HL-60 (cell line): ENCODE measurements around the gene PGM2L1.

Source experiments
- DNase-seq, 2 experiments: peaks; one replicate each; pipeline ENCODE4 v3.0.0-alpha.2; 2010 to 2020; ENCODE audit warnings: low read depth in 1 of 2, low spot score in 1 of 2
- H3K27ac ChIP-seq: fragments of 250-450 bp; sonication (Bioruptor Pico); replicated peaks from 2 replicates; pipeline ENCODE4 v1.5.1; 2020; ENCODE audit warnings: mild to moderate bottlenecking, moderate library complexity
- H3K27me3 ChIP-seq: fragments of 250-450 bp; sonication (Bioruptor Pico); 2 replicates; pipeline ENCODE4 v1.5.1; 2021; ENCODE audit warnings: mild to moderate bottlenecking, moderate library complexity; ENCODE audit not compliant: insufficient read depth, poor library complexity, severe bottlenecking
- H3K4me3 ChIP-seq: replicated peaks from 2 replicates; pipeline ENCODE4 v1.5.1; 2011; ENCODE audit warnings: mild to moderate bottlenecking, control low read depth, low read length; ENCODE audit not compliant: insufficient read depth
- GABPA ChIP-seq: IDR thresholded peaks from 2 replicates; pipeline ENCODE4 v1.6.1; 2012; ENCODE audit warnings: low read depth
- POLR2AphosphoS5 ChIP-seq: IDR thresholded peaks from 2 replicates; pipeline ENCODE4 v1.6.1; 2012; ENCODE audit warnings: low read depth
- REST ChIP-seq: IDR thresholded peaks from 2 replicates; pipeline ENCODE4 v1.6.1; 2012; ENCODE audit warnings: low read depth; ENCODE audit not compliant: insufficient replicate concordance
- SPI1 ChIP-seq: IDR thresholded peaks from 2 replicates; pipeline ENCODE4 v1.6.1; 2012; ENCODE audit warnings: low read depth, mild to moderate bottlenecking, borderline replicate concordance
- TF ChIP-seq, protein P1 (sequence below): IDR thresholded peaks from one replicate; pipeline ENCODE4 v1.5.1; 2011; ENCODE audit warnings: low read length, control low read depth, inconsistent platforms; ENCODE audit not compliant: insufficient read depth

PGM2L1 gene

GRCh38 chr11:74297484-74297883, 100.7 kb downstream of the PGM2L1 start:
- no peak for DNase-seq
- TF ChIP-seq, protein P1, sequence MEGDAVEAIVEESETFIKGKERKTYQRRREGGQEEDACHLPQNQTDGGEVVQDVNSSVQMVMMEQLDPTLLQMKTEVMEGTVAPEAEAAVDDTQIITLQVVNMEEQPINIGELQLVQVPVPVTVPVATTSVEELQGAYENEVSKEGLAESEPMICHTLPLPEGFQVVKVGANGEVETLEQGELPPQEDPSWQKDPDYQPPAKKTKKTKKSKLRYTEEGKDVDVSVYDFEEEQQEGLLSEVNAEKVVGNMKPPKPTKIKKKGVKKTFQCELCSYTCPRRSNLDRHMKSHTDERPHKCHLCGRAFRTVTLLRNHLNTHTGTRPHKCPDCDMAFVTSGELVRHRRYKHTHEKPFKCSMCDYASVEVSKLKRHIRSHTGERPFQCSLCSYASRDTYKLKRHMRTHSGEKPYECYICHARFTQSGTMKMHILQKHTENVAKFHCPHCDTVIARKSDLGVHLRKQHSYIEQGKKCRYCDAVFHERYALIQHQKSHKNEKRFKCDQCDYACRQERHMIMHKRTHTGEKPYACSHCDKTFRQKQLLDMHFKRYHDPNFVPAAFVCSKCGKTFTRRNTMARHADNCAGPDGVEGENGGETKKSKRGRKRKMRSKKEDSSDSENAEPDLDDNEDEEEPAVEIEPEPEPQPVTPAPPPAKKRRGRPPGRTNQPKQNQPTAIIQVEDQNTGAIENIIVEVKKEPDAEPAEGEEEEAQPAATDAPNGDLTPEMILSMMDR = no peak
- no peak for TF ChIP-seq POLR2AphosphoS5
- TF ChIP-seq REST = no peak
- TF ChIP-seq GABPA = no peak
- TF ChIP-seq SPI1 = no peak
- no peak overlapping the region for H3K27ac ChIP-seq
- H3K27me3 ChIP-seq = no peaks in the 10 kb centered on the region
- no peak overlapping the region for H3K4me3 ChIP-seq

DNA sequence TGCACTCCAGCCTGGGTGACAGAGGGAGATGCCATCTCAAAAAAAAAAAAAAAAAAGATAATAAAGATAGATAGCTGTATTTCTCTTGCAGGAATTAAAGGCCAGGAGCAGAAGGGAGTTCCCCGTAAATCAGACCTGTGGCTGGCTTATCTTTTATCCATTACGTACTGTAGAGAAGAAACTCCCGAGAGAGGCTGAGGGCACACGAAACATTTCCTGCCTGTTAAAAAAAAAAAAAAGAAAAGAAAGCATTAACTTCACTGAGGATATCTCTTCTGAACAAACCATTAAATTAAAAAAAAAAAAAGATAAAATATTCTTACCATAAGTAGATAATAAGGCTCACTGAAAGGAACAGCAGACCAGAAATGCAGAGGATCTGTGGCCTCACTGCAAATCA, 109.3 kb downstream of the PGM2L1 start:
- no peak for DNase-seq
- Histone ChIP-seq H3K27ac (no peak overlapping the region), H3K4me3 (no peak overlapping the region), H3K27me3 (no peaks in the 10 kb centered on the region)
- no peak for TF ChIP-seq SPI1
- no peak for TF ChIP-seq REST
- TF ChIP-seq, protein P1 = no peak
- no peak for TF ChIP-seq GABPA
- TF ChIP-seq POLR2AphosphoS5 = no peak

GRCh38 chr11:74288161-74288560, 110.1 kb downstream of the PGM2L1 start:
- H3K4me3 ChIP-seq = no peak overlapping the region
- no peaks in the 10 kb centered on the region for H3K27me3 ChIP-seq
- H3K27ac ChIP-seq = no peak overlapping the region
- no peak for DNase-seq
- TF ChIP-seq POLR2AphosphoS5 (no peak), REST (no peak), GABPA (no peak), SPI1 (no peak)
- TF ChIP-seq, protein P1 = no peak
